Middle frontal gyrus (tissue), 1 donor: ENCODE measurements around the gene POU2F1.

Experiments
- DNase-seq: peaks from one replicate; pipeline ENCODE4 v3.0.0-alpha.2; 2015; ENCODE audit warnings: low spot score; ENCODE audit errors: extremely low spot score

Gene POU2F1

DNA sequence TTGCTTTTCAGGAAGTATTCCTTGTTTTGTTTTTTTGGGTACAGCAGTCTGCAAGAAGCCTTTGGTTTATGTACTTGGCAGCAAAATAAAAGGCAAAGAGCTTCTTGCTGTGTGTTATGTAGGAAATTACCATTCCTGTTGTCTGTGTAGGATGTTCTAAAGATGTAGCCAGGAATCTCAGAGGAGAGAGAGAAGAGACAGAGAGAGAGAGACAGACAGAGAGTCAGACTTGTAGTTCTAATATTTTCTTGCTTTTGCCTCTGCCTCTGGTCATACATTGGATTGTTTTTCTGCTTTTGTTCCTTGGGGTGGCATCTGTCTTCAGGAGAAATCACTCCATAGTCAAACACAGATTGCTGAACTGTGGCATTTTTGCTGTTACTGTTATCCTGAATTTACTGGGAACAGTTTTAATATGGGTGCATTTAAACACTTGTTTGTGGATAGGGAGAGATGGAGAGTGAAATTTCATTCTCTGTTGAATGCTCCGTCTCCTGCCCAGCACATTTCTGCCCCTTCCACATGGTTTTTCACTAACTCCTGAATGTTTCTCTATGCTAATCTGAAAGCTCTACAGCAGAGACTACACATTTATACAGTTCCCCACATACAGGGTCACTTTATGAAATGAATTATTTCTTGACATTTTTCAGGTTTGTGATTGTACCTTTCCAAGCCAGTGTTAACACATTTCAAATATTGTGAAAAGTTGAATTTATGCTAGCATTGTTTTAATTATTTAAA is 49.8 kb downstream of the POU2F1 start:
- DNase-seq, result no peak

DNA sequence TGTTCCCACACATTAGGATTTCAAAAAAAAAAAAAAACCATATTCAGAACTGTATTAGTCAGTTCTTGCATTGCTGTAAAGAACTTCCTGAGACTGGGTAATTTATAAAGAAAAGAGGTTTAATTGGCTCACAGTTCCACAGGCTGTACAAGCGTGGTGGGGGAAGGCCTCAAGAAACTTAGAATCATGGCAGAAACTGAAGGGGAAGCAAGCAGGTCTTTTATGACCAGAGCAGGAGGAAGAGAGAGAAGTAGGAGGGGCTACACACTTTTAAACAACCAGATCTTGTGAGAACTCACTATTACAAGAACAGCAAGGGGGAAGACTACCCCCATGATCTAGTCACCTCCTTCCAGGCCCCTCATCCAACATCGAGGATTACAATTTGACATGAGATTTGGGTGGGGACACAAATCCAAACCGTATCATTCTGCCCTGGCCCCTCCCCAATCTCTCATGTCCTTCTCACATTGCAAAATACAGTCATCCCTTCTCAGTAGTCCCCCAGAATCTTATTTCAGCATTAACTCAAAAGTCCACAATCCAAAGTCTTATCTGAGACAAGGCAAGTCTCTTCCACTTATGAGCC is 51.8 kb downstream of the POU2F1 start:
- no peak for DNase-seq

DNA sequence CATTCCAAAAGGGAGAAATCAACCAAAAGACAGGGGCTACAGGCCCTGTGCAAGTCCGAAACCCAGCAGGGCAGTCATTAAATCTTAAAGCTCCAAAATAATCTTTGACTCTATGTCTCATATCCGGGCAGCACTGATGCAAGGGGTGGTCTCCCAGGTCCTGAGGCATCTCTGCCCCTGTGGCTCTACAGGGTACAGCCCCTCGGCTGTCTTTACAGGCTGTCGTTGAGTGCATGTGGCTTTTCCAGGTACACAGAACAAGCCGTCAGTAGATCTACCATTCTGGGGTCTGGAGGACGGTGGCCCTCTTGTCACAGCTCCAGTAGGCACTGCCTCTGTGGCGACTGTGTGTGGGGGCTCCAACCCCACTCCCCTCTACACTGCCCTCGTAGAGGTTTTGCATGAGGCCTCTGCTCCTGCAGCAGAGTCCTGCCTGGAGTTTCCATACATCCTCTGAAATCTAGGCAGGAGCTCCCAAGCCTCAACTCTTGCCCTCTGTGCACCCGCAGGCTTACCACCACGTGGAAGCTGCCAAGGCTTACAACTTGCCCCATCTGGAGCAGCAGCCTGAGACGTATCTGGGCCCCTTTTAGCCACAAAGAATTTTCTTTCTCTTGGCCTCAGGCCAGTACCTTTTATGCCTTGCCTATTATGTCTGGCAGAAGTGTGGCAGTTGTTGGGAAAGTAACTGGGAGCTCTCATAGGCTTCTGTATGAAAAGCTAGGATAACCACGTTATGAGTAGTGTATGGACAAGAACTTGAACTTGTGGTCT is 52.5 kb downstream of the POU2F1 start:
- no peak for DNase-seq

DNA sequence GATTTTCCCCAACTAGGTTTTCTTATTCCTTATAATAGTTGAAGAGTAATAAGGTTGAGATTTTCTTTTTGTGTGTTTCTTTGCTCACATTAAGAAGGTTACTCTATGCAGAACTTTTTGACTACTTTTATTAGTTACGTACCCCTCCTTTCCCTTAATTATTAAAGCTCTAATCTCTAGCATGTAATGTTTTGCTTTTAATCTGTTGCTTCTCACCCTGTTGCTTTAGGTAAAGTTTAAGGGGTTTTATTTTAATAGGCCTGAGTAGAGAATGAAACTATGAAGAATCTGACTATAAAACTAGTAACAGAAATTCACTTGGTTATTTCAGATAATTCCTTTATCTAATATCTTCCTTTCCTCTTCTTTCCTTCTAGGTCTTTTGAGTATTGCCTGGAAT is 53.4 kb downstream of the POU2F1 start:
- no peak for DNase-seq

DNA sequence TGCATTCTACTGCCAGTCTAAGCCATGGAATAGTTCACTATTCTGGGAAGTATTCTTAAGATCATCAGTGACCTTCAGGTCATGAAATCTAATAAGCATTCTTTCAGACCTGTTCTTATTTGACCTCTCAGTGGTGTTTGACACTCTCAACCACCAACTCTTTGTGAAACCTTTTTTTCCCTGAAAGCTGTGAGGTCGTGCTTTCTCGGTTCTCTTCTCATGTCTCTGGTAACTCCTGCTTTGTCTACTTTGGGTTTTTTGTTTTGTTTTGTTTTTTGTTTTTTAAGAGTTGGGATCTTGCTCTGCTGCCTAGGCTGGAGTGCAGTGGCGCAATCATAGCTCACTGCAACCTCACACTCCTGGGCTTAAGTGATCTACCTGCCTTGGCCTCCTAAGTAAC is 56.3 kb downstream of the POU2F1 start:
- DNase-seq, result no peak

DNA sequence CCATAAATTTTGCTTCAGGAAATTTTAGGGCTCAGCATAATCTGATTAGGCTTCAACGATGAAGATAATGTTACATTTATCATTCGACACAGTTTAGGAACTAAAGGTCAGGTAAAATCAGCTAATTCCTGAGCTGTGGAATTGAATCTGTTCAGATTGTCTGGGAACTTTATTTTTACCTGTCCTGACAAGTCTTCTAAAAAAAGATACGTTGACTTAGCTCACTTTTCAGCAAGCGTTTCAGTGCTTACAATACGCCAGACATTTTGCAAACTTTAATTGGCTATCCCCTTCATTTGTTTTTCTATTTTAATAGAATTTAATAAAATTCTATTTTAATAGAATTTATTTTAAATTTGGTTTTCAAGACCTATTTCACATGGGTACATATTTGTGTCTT is 57.8 kb downstream of the POU2F1 start:
- no peak for DNase-seq

DNA sequence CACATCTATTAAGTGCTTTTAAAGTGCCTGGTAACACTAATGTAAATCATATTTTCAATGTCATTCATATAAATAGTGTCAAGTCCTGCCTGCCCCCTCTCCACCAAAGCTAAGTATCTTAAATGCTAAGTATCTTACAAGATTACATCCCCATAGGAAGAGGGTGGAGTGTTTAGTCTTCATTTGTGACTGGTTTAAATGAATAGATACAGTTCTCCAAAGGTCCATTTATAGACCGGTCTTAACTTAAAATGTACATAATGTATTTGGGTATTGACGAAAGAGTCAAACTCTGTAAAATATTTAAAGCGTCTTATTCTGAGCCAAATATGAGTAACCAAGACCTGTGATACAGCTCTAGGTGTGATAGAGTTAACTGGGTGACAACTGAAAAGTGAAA is 60.2 kb downstream of the POU2F1 start:
- DNase-seq, result no peak

DNA sequence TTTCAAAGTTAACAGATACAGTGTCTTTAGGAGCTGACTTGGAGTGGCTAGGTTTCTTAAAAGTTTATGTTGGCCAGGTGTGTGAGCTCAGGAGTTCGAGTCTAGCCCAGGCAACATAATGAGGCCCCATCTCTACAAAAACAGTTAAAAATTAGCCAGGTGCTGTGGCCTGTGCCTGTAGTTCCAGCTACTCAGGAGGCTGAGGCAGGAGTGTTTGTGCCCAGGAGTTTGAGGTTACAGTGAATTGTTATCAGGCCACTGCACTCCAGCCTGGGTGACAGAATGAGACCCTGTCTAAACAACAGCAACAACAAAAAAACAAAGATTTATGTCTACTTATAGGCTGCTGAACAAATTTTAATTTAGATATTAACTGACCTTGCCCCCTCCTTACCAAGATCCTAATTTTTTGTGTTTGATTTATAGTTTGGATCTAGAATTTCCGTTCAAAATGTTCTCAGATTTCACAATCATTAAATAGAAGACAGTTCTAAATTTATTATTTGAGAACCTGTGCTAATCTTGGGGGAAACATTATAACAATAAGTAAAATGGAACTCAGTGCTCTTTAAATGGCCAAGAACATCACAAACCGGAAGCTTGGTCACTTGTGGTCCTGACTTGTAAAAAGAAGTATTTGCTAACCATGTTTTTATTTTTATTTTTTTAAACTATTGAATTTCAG is 67.8 kb downstream of the POU2F1 start:
- DNase-seq, result no peak

DNA sequence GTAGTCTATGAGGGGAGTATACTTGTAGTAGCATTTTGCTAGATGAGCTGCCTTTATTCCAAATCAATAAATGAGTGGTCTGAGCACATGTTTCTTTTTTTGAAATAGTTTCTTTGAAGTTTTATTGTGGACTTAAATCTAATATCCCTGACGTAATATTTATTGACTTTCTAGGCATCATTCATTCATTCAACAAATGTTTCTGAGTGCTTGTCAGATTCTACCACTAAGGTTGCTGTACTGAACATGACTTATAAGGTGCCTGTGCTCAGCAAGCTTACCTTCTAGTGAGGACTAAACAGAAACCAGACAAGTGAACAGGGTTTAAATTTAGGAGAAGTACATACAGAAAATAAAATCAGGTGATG is 68.4 kb downstream of the POU2F1 start:
- DNase-seq, result no peak

DNA sequence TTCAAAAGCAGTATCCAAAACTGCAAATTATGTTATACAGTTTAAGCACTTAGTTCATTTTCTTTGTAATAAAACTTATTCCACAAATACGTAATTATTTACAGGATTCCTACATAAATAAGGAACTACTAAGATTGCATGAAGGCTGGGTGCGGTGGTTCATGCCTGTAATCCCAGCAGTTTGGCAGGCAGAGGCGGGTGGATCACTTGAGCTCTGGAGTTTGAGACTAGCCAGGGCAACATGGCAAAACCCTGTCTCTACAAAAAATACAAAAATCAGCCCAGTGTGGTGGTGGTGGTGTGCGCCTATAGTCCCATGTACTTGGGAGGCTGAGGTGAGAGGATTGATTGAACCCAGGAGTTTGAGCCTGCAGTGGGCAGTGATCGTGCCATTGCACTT is 69.3 kb downstream of the POU2F1 start:
- no peak for DNase-seq

DNA sequence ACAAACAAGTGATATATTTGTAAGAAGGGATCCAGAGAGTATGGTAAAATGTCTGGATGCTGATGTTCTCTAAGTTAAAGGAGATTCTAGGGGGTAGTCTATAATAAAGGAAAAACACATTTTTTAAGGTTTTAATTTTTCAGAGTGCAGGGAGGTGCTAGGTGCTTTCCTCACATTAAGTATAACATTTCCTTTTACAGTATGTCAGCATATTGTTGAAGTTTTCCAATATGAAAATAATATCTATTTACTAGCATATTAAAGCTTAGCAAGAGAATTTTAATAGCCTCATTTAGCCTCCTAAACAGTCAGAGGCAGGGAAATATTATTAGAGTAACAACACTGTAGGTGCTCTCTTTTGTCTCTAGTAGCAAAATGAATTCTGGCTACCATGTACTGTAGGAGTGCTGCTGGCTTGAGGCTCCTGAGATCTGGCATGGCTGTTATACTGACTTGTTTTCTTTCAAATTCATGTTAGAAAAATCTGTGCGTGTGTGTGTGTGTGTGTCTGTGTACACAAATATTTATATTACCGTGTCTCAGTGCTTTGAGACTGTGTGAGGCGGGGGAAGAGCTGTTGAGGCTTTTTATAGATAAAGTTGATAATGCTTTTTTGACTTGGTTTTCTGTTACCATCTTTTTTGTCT is 71.0 kb downstream of the POU2F1 start:
- no peak for DNase-seq

DNA sequence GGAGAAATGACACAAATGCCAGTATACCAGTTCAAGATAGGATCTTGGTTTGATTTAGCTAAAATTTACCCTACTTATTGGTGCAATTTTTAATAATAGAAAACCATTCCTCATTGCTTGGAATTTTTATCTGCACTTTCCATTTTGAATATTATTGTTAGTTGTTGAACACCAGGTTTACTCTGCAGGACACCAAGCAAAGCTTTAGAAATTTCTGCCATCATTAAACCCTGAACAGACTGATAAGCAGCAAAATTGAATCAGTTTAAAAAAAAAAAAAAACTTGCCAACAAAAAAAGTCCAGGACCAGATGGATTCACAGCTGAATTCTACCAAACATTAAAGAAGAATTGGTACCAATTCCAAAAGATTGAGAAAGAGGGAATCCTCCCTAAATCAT is 71.5 kb downstream of the POU2F1 start:
- no peak for DNase-seq

DNA sequence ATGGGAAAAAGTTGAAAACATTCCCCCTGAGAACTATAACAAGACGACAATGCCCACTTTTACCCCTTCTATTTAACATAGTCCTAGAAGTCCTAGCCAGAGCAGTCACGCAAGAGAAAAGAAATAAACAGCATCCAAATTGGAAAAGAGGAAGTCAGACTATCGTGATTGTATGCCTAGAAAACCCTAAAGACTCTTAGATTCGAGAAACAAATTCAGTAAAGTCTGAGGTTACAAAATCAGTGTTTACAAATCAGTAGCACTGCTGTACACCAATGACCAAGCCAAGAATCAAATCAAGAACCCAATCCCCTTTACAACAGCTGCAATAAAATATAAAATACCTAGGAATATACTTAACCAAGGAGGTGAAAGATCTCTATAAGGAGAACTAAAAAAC is 72.4 kb downstream of the POU2F1 start:
- DNase-seq, result no peak

DNA sequence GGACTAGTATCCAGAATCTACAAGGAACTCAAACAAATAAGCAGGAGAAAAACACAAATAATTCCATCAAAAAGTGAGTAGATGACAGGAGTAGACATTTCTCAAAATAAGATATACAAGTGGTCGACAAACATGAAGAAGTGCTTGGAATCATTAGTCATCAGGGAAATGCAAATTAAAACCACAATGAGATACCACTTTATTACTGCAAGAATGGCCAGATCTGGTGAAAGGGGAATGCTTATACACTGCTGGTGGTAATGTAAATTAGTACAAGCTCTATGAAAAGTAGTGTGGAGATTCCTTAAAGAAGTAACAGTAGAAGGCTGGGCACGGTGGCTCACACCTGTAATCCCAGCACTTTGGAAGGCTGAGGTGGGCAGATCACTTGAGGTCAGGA is 73.8 kb downstream of the POU2F1 start:
- DNase-seq, result no peak

DNA sequence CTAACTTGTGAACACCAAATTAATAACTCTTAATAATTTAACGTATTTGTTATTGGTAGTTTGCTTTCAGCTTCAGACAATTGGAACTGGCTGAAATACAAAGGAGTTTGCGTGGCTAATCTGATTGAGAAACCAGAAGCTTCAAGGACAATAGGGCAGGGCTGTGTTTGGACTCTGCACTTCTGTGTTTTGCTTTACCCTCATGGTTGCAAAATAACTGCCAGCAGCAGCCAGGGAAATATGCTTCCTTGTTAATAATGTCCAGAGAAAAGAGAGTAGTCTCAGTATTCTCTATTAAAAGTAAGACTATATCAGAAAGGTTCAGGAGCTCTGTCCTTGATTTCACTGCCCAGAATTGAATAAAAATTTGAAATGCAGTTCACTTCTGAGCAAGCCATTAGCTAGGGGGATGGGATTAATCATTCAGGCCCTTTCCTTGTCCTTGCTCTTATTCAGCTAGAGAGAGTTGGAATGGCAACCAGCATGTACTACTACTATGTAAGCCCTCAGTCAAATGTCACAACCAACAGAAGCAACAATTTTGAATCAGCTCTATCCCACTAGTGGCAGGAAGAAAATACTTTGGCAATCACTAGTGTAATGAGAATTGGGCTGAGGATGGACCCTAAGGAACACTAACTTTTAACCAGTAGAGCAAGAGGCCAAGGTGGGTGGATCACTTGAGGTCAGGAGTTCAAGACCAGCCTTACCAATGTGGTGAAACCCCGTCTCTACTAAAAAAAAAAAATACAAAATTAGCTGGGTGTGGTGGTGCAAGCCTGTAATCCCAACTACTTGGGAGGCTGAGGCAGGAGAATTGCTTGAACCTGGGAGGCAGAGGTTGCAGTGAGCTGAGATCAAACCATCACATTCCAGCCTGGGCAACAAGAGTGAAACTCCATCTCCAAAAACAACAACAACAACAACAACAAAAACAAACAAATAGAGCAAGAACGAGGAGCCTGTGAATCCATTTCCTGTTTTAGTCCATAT is 76.8 kb downstream of the POU2F1 start:
- DNase-seq, result no peak

DNA sequence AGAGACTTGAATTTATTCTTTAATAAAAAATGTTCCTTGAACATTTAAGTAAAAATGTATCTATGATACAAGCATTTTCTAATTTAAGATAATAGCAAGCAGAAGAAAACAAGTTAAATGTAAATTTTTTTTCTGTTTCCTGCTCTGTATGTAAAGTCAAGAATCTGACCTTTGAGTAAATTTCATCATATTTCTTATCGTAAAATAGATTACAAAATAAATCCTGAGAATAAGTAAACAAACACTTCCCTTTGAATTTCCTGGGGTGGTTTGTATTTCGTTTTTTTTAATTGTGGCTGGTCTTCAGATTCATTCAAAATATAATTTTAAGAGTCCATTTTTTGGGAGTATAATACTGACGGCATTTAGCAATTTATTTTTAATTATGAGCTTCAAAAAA is 77.6 kb downstream of the POU2F1 start:
- no peak for DNase-seq

DNA sequence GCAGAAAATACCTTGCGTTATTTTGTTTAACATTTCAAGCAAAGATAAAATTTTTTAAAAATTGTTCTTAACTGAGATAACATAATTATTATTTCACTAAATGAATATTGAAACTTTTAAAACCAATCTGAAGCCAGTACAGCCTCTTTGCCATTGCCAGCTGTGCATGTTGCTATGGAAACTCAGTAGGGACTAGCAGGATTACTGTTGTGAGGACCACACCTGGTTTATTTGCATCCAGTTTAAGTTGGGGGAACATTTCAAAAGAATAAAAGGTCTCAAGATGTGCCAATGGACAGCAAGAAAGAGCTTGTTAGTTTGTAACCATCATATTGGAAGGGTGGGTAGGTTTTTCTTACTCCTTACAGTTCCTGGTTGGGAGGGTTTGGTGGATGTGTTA is 80.7 kb downstream of the POU2F1 start:
- DNase-seq, result no peak

DNA sequence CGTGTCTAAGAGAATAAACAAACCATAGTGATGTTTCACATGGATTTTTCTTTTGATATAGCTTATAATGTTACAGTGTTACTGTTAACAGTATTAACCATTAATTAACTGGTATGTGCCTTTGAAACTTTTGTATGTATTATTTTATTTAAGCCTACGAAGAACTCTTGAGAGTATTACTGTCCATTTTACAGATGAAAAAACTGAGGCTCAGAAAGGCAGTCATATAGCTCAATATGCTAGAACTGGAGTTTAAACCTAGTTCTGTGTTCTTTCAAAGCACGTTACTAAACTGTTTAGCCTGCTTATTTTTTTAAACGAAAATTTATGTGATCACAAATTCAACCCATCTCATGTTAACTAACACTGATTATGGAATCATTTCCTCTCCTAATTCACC is 83.5 kb downstream of the POU2F1 start:
- no peak for DNase-seq

DNA sequence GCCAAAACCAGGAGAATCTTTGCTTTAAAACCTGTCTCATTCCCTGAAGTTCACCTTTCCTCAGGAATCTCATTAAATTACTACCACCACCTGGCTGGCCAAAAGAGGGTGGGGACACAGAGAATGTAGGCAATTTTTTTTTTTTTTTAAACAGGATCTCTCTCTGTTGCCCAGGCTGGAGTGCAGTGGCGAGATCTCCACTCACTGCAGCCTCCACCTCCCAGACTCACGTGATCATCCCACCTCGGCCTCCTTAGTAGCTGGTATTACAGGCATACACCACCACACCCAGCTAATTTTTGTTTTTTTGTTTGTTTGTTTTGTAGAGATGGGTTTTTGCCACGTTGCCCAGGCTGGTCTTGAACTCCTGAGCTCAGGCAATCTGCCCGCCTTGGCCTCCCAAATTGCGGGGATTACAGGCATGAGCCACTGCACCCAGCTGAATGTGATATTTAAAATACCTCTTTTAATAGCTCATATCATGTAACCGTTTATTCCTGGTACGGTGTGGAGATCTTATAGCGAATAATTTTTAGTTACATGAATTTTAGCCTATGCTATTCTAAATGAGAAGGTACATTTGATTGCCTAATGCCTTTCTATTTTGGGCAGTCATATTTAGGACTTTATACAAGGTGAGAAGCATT is 84.5 kb downstream of the POU2F1 start:
- no peak for DNase-seq

DNA sequence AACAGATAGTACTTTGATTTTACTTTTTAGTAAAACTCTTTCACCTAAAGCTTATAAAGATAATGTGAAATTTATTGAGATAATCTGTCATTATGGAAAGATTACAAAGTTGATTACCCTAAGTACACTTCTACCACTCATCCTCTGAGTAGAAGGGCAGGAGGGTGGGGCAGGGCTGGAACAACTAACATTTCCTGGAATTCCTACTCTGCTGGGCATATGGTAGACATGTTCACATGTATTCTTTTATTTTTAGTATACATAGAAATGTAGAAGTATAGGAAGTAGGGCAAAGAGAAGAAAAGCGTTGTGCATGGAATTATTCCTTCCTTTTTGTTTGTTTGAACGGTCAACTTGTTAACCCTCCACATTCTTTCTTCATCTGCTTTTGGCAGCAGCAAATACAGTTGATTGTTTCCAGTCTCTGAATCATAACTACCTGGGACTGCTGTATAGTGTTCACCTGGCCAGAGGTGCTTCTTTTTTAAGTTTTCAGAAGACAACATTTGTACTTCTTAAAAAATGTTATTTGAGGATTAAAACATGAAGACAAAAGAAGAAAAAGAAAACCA is 85.1 kb downstream of the POU2F1 start:
- no peak for DNase-seq
